GM08714 (cell line): ENCODE measurements around the gene FAHD1.

ENCODE experiments used
- H3K4me3 ChIP-seq: fragments of 200-500 bp; sonication (Bioruptor generic); 2 replicates; pipeline ENCODE4 v1.5.1; 2014; ENCODE audit warnings: mild to moderate bottlenecking, low read length, inconsistent platforms
- ZNF274 ChIP-seq: IDR thresholded peaks from 2 replicates; pipeline ENCODE4 v1.6.1; 2012; ENCODE audit warnings: mild to moderate bottlenecking, low read depth, low read length

Gene FAHD1

DNA sequence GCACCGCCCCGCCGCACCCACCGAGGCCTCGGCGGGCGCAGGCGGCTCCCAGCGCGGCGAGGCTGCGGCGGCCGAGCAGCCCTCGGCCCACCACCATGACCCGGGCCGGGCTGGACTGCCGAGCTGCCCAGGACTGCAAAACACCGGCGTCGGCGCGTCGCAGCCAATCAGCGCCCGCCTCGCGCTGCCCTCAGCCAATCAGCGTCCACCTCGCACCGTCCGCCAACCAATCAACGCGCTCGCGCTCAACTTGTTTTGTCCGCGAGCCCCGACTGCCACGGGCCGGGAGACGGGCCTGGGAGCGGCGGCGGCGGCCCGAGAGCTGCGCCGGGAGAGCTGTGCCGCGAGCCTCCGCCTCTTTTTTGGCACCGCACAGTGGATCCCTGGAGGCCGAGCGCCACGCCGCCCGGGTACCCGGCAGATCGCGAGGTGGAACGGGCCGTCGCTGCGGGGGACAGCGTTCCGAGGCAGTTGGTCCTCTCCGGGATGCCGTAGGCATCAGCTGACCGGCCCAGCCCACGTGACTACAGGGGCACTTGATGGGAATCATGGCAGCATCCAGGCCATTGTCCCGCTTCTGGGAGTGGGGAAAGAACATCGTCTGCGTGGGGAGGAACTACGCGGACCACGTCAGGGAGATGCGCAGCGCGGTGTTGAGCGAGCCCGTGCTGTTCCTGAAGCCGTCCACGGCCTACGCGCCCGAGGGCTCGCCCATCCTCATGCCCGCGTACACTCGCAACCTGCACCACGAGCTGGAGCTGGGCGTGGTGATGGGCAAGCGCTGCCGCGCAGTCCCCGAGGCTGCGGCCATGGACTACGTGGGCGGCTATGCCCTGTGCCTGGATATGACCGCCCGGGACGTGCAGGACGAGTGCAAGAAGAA, at the start of gene FAHD1, which contains the start of gene HAGH:
Gene FAHD1, plus strand, starts transcription at position 516 of the 883 bp plus-strand sequence. Its CDS starts 33 bp downstream, at position 549.
Gene HAGH, minus strand, starts transcription at position 135 of the 883 bp plus-strand sequence. Its CDS starts 38 bp downstream, at position 97.
- H3K4me3 ChIP-seq, result peak within 1 kb of the TSS; percentile 95
- TF ChIP-seq ZNF274, result no peak

DNA sequence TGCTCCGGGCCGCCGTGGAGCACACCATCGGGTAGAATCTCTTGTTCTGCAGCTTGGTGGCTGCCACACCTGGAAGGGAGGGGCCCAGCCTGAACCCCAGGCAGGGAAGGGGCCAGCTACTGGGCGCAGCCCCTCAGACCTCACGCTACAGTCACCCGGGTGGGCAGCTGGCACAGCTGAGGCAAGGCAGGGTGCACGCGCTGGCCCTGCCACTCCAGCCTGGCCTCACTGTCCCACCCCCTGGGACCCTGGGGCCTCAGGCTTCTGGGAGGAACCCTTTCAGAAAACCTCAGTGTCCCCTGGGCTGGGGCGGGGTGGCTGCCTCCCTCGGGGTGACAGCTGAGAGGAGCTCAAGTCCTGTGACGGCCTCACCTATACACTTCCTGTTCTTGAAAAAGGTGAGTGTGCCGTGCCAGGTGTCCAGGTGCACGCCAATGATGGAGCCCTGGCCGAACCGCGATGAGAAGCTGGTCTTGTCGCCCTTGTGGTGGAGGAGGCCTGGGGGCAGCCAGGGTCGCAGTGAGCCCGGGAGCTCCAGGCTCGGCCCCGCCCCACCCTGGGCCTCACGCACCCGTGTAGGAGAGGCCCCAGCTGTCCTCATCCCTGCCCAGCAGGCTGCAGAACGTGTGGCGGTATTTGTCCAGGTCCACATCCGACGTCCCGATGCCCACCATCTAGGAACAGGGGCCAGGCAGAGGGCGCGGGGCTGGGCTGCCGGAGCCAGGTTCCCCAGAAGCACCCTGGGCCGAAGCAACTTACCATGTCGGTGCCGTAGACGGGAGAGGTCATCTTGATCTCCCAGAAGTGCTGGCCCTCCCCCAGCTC, 49.4 kb upstream of the FAHD1 start:
- no peak overlapping the region for H3K4me3 ChIP-seq
- no peak for TF ChIP-seq ZNF274

GRCh38 chr16:1778200-1779179, 48.5 kb upstream of the FAHD1 start:
- no peak overlapping the region for H3K4me3 ChIP-seq
- TF ChIP-seq ZNF274, result no peak

DNA sequence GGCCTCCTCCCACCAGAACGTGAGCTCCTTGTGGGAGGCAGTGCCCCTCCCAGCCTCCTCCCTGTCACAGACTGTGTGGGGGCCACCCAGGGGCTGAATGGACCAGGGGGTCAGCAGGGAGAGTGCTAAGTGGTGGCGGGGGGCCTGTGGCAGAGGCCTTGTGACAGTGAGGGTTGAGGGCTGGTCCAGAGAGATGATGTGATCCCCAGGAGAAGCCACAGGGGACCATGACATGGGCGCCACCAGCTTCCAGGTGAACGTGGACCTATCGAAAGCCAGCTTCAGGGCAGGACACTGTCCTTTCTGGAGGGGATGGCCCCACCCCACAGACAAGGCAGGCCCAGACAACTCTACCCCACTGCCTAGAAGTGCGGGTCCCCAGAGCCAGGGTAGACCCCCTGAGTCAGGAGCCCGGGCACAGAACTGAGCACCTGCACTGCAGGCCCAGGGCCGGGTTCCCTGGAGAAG, 47.7 kb upstream of the FAHD1 start:
- no peak overlapping the region for H3K4me3 ChIP-seq
- TF ChIP-seq ZNF274, result no peak

- no peak overlapping the region for H3K4me3 ChIP-seq
- no peak for TF ChIP-seq ZNF274
Measured at GRCh38 chr16:1779741-1780676, 47.0 kb upstream of the FAHD1 start.

DNA sequence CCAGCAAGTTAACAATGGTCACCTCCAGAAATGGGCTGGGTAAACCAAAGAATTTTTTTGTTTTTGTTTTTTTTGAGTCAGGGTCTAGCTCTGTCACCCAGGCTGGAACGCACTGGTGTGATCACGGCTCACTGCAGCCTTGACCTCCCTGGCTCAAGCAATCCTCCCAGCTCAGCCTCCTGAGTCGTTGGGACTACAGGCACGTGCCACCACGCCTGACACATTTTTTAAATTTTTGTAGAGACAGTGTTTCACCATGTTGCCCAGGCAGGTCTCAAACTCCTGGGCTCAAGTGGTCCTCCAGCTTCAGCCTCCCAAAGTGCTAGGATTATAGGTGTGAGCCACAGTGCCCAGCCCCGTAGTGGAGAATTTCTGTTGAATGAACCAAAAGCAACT, 46.3 kb upstream of the FAHD1 start:
- no peak for TF ChIP-seq ZNF274
- H3K4me3 ChIP-seq, result no peak overlapping the region

- peak overlapping the region; percentile 77; the same call in 1 of the 2 replicates for H3K4me3 ChIP-seq
- no peak for TF ChIP-seq ZNF274
Measured at GRCh38 chr16:1781254-1781653, 45.8 kb upstream of the FAHD1 start.

DNA sequence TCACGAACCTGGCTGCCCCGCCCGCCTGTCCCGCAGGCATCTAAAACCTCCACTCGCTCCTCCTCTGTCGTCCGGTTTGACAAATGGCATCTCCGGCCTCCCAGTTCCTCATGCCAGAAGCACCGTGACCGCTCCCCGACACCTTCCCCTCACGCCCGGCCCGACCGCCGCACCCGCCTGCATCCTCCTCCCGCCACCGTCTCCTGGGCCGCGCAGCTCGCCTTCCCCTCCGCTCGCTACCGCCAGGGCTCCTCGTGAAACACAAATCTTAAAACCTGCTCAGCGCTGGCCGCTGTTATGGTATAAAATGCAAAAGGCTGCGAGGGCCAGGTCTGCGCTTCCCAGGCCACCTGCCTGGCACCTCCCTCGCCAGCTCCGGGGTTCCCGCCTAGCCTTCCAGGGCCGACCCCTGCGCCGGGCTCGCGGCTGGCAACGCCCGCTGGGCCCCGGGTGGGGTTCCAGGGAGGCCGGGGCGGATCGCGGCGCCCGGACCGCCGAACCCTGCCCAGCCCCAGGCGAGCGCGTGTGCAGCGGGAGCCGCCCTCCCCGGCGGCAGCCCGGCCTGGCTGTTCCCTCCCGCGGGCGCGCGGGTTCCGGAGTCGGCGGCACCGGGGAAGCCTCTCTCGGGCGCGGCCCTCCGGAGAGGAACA, 45.1 kb upstream of the FAHD1 start:
- no peak for TF ChIP-seq ZNF274
- peak overlapping the region; percentile 77 for H3K4me3 ChIP-seq

DNA sequence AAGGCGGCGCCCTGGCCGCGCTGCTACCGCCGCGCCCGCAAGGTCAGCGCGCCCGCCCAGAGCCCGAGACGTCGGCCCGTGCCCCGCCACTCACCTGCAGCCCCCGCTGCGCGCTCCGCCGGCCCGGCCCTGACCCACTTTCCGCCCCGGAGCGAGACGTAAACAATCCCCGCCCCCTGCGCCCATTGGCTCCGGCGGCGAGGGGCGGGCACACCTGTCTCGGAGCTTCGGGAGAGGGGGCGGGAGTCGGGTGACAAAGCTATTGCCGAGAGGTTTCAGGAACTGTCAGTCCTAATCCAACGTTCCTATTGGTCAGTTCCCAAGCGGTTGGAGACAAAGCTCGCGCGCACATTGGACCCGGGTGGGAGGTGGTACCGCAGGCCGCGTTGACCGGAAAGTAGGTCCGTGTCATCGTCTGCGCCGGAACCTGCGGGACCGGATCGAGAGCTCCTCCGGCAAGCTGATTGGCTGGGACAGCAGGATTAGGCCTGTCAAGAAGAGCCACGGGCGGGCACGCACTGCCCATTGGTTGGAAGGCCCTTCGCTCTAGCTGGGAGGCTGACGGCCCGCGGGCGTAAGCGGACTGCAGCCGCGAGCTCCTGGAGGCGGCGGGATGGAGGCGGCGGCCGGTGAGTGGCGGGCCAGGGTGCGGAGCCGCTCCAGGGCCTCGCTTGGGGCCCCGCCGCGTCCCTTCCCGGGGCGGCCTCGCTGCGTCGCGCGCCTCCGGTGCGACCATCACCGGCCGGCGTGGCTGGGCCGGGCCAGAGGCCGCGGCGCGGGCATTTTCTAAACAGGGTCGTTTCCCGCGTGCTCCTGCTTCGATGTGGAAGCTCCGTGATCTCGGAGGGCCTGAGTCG, 44.4 kb upstream of the FAHD1 start, which contains the start of the genes NUBP2 and SPSB3:
Gene NUBP2, plus strand, starts transcription at position 553 of the 857 bp plus-strand sequence. Its CDS starts 61 bp downstream, at position 614.
Gene SPSB3, minus strand, starts transcription at position 164 of the 857 bp plus-strand sequence. CDS start 1,088 bp downstream, outside the sequence.
- H3K4me3 ChIP-seq, result peak within 1 kb of the TSS; percentile 77
- TF ChIP-seq ZNF274, result no peak

DNA sequence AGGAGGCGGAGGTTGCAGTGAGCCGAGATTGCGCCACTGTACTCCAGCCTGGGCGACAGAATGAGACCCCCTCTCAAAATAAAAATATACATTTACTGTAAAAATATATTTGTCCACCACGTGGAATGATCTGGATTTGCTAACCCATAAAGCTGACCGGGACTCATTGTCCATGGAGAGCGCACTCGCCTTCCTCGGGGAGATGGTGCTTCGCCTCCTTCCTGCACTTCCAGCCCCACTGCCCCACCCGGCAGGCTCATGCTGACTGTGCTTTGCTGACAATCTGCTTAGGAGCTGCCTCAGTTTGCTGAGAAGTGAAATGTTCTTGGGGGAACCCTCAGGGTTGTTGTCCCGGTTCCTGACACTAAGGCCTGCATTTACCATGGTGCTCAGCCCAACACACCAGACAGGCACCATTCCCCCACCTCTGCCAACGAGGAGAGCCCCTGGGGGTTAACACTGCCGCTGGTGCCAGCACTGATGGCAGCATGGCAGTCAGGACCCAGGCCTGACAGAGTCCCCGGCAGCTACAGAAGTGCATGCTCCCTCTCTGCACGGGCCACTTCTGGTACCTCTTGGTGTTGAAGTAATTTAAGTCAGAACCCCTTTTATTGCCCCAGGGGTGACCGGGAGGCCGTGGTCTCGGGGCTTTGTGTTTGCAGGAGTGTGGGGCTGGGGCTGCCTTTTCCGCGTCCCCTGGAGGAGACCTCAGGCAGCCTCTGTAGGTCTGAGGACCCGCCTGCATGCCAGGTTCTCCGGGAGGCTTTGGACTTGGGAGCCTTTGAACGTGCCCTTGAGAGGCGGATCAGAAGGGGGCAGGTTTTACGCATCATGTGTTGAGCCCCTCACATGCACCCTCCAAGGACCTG, 41.8 kb upstream of the FAHD1 start:
- no peak for TF ChIP-seq ZNF274
- no peak overlapping the region for H3K4me3 ChIP-seq
